IMR-90 (cell line): ENCODE measurements around the gene SKA2. TPM values are rescaled to one million over a fixed set of nuclear protein-coding genes. Genes with fewer than 3 reads are reported as not detected.

Source experiments
- ATAC-seq: fragments of 200-7000 bp; cut with Tn5 transposase; 2 replicates; pipeline ENCODE4 v1.9.1; 2020; ENCODE audit warnings: low read depth, mild to moderate bottlenecking, moderate library complexity
- BruUV-seq: library from RNA; stranded (reverse); fragments of 400-500 nt; replicated peaks from 2 replicates; lab custom pipeline; 2021; lab: Mats Ljungman, UMichigan
- CTCF ChIA-PET: fragments of 300-600 bp; formaldehyde crosslinking; extraction: SDS; loops from one replicate; lab custom pipeline; 2021; ENCODE audit warnings: antibody characterized with exemption; lab: Yijun Ruan, JAX
- POLR2A ChIA-PET: fragments of 300-600 bp; sonication (Branson Sonifier 250); formaldehyde crosslinking; loops from one replicate; lab custom pipeline; 2022; ENCODE audit warnings: antibody characterized with exemption; ENCODE audit not compliant: unreplicated experiment; lab: Charles Lee
- DNase-seq: peaks from one replicate; pipeline ENCODE4 v3.0.0; 2013
- H2AFZ ChIP-seq: replicated peaks from 2 replicates; pipeline ENCODE3; 2013; ENCODE audit warnings: low read length, mild to moderate bottlenecking; ENCODE audit not compliant: poor library complexity
- H2AK5ac ChIP-seq: 2 replicates; pipeline ENCODE4 v1.6.1; 2013; ENCODE audit warnings: low read depth, low read length, inconsistent platforms
- H2AK9ac ChIP-seq: replicated peaks from 2 replicates; pipeline ENCODE3; 2013; ENCODE audit warnings: mild to moderate bottlenecking, low read depth, low read length, moderate library complexity; ENCODE audit not compliant: poor library complexity
- H2BK120ac ChIP-seq: 2 replicates; pipeline ENCODE4 v1.6.1; 2013; ENCODE audit warnings: low read depth, low read length, inconsistent platforms
- H2BK15ac ChIP-seq: 3 replicates; pipeline ENCODE4 v1.6.1; 2013; ENCODE audit warnings: low read depth, low read length, inconsistent platforms
- H2BK20ac ChIP-seq: 2 replicates; pipeline ENCODE4 v1.6.1; 2013; ENCODE audit warnings: low read depth, mild to moderate bottlenecking, inconsistent platforms, low read length, moderate library complexity
- H2BK5ac ChIP-seq: 2 replicates; pipeline ENCODE4 v1.6.1; 2013; ENCODE audit warnings: mild to moderate bottlenecking, low read depth, low read length, inconsistent platforms; ENCODE audit not compliant: poor library complexity, severe bottlenecking
- H3K14ac ChIP-seq: replicated peaks from 2 replicates; pipeline ENCODE4 v1.6.1; 2013; ENCODE audit warnings: low read depth, low read length, inconsistent platforms
- H3K18ac ChIP-seq: 2 replicates; pipeline ENCODE4 v1.6.1; 2013; ENCODE audit warnings: low read depth, low read length, control low read depth
- H3K23ac ChIP-seq: 2 replicates; pipeline ENCODE4 v1.6.1; 2013; ENCODE audit warnings: low read depth, low read length, inconsistent platforms
- H3K27ac ChIP-seq: 2 replicates; pipeline ENCODE4 v1.5.1; 2013; ENCODE audit warnings: mild to moderate bottlenecking, control low read depth, low read length; ENCODE audit not compliant: insufficient read depth
- H3K27me3 ChIP-seq: 2 replicates; pipeline ENCODE4 v1.6.1; 2013; ENCODE audit warnings: low read length; ENCODE audit not compliant: control insufficient read depth, insufficient read depth
- H3K36me3 ChIP-seq: 2 replicates; pipeline ENCODE4 v1.6.1; 2013; ENCODE audit warnings: low read length, mixed read lengths; ENCODE audit not compliant: control insufficient read depth, insufficient read depth
- H3K4ac ChIP-seq: 2 replicates; pipeline ENCODE4 v1.6.1; 2013; ENCODE audit warnings: low read depth, low read length, inconsistent platforms
- H3K4me1 ChIP-seq: 2 replicates; pipeline ENCODE4 v1.6.1; 2013; ENCODE audit warnings: low read length, mixed read lengths; ENCODE audit not compliant: control insufficient read depth, insufficient read depth
- H3K4me2 ChIP-seq: 2 replicates; pipeline ENCODE4 v1.6.1; 2013; ENCODE audit warnings: low read depth, mild to moderate bottlenecking, control low read depth, low read length, moderate library complexity
- H3K4me3 ChIP-seq: 2 replicates; pipeline ENCODE4 v1.5.1; 2013; ENCODE audit warnings: low read depth, mild to moderate bottlenecking, control low read depth, low read length, moderate library complexity; ENCODE audit not compliant: insufficient read depth
- H3K56ac ChIP-seq: 2 replicates; pipeline ENCODE4 v1.6.1; 2013; ENCODE audit warnings: low read length, inconsistent platforms; ENCODE audit not compliant: insufficient read depth; ENCODE audit errors: extremely low read depth
- H3K79me1 ChIP-seq, 2 experiments: 2 replicates each; pipeline ENCODE4 v1.6.1; 2013; ENCODE audit warnings: low read length in 2 of 2, inconsistent platforms in 1 of 2, low read depth in 1 of 2
- H3K9ac ChIP-seq: 2 replicates; pipeline ENCODE4 v1.6.1; 2013; ENCODE audit warnings: low read depth, low read length, control low read depth
- H3K9me1 ChIP-seq: 2 replicates; pipeline ENCODE4 v1.6.1; 2013; ENCODE audit warnings: low read length, inconsistent platforms; ENCODE audit not compliant: insufficient read depth
- H3K9me3 ChIP-seq: 2 replicates; pipeline ENCODE4 v1.6.1; 2013; ENCODE audit warnings: low read length; ENCODE audit not compliant: control insufficient read depth, insufficient read depth
- H4K20me1 ChIP-seq: 2 replicates; pipeline ENCODE4 v1.6.1; 2013; ENCODE audit warnings: low read length, inconsistent platforms; ENCODE audit not compliant: insufficient read depth
- H4K5ac ChIP-seq: 2 replicates; pipeline ENCODE4 v1.6.1; 2013; ENCODE audit warnings: mild to moderate bottlenecking, low read depth, low read length, control low read depth
- H4K8ac ChIP-seq, 2 experiments: 2 replicates each; pipeline ENCODE4 v1.6.1; 2013; ENCODE audit warnings: low read depth in 2 of 2, low read length in 2 of 2, control low read depth in 1 of 2, inconsistent platforms in 1 of 2
- H4K91ac ChIP-seq: 2 replicates; pipeline ENCODE4 v1.6.1; 2013; ENCODE audit warnings: low read depth, low read length, inconsistent platforms; ENCODE audit not compliant: insufficient read depth
- BHLHE40 ChIP-seq: fragments of 150-350 bp; IDR thresholded peaks from 2 replicates; pipeline ENCODE4 v1.6.1; 2016; ENCODE audit warnings: mild to moderate bottlenecking, low read depth, low read length
- CEBPB ChIP-seq: IDR thresholded peaks from 2 replicates; pipeline ENCODE4 v1.6.1; 2012; ENCODE audit warnings: low read depth, low read length, improper control_type of control experiment
- CHD1 ChIP-seq: IDR thresholded peaks from 2 replicates; pipeline ENCODE4 v1.6.1; 2012; ENCODE audit warnings: low read depth, low read length, improper control_type of control experiment
- CTCF ChIP-seq: conservative IDR thresholded peaks from 2 replicates; pipeline ENCODE4 v1.5.1; 2012; ENCODE audit warnings: mild to moderate bottlenecking, low read depth, low read length, improper control_type of control experiment
- ELK1 ChIP-seq: fragments of 150-350 bp; IDR thresholded peaks from 2 replicates; pipeline ENCODE4 v1.6.1; 2016; ENCODE audit warnings: low read depth, mild to moderate bottlenecking, low read length, moderate library complexity, borderline replicate concordance
- FOS ChIP-seq: fragments of 150-350 bp; IDR thresholded peaks from 2 replicates; pipeline ENCODE4 v1.6.1; 2016; ENCODE audit warnings: low read depth, low read length
- MAFK ChIP-seq: IDR thresholded peaks from 2 replicates; pipeline ENCODE4 v1.6.1; 2012; ENCODE audit warnings: low read depth, low read length, improper control_type of control experiment
- MAZ ChIP-seq: IDR thresholded peaks from 2 replicates; pipeline ENCODE4 v1.6.1; 2012; ENCODE audit warnings: low read depth, mild to moderate bottlenecking, low read length, improper control_type of control experiment, moderate library complexity, borderline replicate concordance
- MXI1 ChIP-seq: IDR thresholded peaks from 2 replicates; pipeline ENCODE4 v1.6.1; 2012; ENCODE audit warnings: low read depth, mild to moderate bottlenecking, low read length, moderate library complexity, borderline replicate concordance
- NFE2L2 ChIP-seq: fragments of 150-350 bp; IDR thresholded peaks from 2 replicates; pipeline ENCODE4 v1.6.1; 2016; ENCODE audit warnings: low read depth, mild to moderate bottlenecking, low read length
- POLR2A ChIP-seq: IDR thresholded peaks from 2 replicates; pipeline ENCODE4 v1.6.1; 2012; ENCODE audit warnings: mild to moderate bottlenecking, low read depth, low read length
- RAD21 ChIP-seq: IDR thresholded peaks from 2 replicates; pipeline ENCODE4 v1.6.1; 2012; ENCODE audit warnings: low read length, improper control_type of control experiment
- RCOR1 ChIP-seq: IDR thresholded peaks from 2 replicates; pipeline ENCODE4 v1.6.1; 2012; ENCODE audit warnings: mild to moderate bottlenecking, low read length, improper control_type of control experiment; ENCODE audit not compliant: insufficient replicate concordance
- RFX5 ChIP-seq: IDR thresholded peaks from 2 replicates; pipeline ENCODE4 v1.8.0; 2012; ENCODE audit warnings: low read depth, mild to moderate bottlenecking, low read length, moderate library complexity
- USF2 ChIP-seq: fragments of 150-350 bp; IDR thresholded peaks from 2 replicates; pipeline ENCODE4 v1.6.1; 2017; ENCODE audit warnings: mild to moderate bottlenecking, antibody characterized with exemption, low read length, low read depth
- WGBS, 2 experiments: methylation state at CpG; one replicate each; pipeline versions ENCODE4 v1.1.5 to v1.1.7; 2013; ENCODE audit warnings: missing lambda C conversion rate in 2 of 2; ENCODE audit not compliant: insufficient read length in 1 of 2; ENCODE audit errors: extremely low coverage in 2 of 2; 5-methylcytosine and 5-hydroxymethylcytosine counted together
- dilution Hi-C: fragments of 300-500 bp; cut with HindIII; formaldehyde crosslinking; loops from one replicate; pipeline ENCODE4 v1.14.3; 2018; ENCODE audit warnings: low sequenced_read_pairs; ENCODE audit not compliant: unreplicated experiment
- in situ Hi-C: fragments of 300-500 bp; cut with MboI; formaldehyde crosslinking; loops from 3 replicates; pipeline ENCODE4 v1.14.3; 2019; ENCODE audit warnings: low sequenced_read_pairs, inconsistent platforms, mixed read lengths
- intact Hi-C: fragments of 100-400 bp; cut with micrococcal nuclease; formaldehyde crosslinking; loops from 2 replicates; pipeline ENCODE4 v1.10.0; 2022
- polyA plus RNA-seq, 3 experiments: library from polyadenylated mRNA; depleted of rRNA; stranded (reverse); fragments of >200 nt; gene quantifications; 2 replicates each; pipeline ENCODE4 v1.2.3, GENCODE V29; 2012; ENCODE audit warnings: low replicate concordance in 1 of 3
- total RNA-seq: library from RNA; depleted of rRNA; stranded (reverse); fragments of >200 nt; gene quantifications from 2 replicates; pipeline ENCODE4 v1.2.3, GENCODE V29; 2012

The SKA2 gene
- total and polyA plus RNA-seq, 2 of the 4 experiments (the other 2 are of a cell fraction): 30.4 to 38.7 TPM

- H3K36me3 ChIP-seq: peaks cover 2% of the 10 kb centered on the region
- H2BK5ac ChIP-seq: no peak overlapping the region
- no peak overlapping the region for H3K18ac ChIP-seq
- H2AFZ ChIP-seq: peak overlapping the region; percentile 32
- H3K79me1 ChIP-seq: peaks cover 27 to 64% of the 10 kb centered on the region in 2 experiments
- H3K14ac ChIP-seq: no peak overlapping the region
- H4K8ac ChIP-seq: 0 out of 4 replicates have a peak overlapping the region, but pooled peaks of 1 of the 2 experiments have one; percentile 39
- ATAC-seq (no peak), DNase-seq (no peak)
- H3K27me3 ChIP-seq: no peaks in the 10 kb centered on the region
- in situ Hi-C loops: no loop called here
- H3K4me3 ChIP-seq: no peak overlapping the region
- no peak overlapping the region for H2BK15ac ChIP-seq
- H2AK9ac ChIP-seq: no peak overlapping the region
- no peaks in the 10 kb centered on the region for H3K9me3 ChIP-seq
- no peak overlapping the region for H4K5ac ChIP-seq
- H3K4me1 ChIP-seq: no peaks in the 10 kb centered on the region
- dilution Hi-C loops: no loop called here
- BruUV-seq: no TSS peak
- no peak overlapping the region for H2BK20ac ChIP-seq
- intact Hi-C loops: no loop called here
- H2BK120ac ChIP-seq: no peak overlapping the region
- H3K56ac ChIP-seq: no peak overlapping the region
- WGBS, 2 experiments: 82% methylated on average over 2 of the region's 7 CpGs; no CpG with 5 or more reads in 1 of the 2 experiments
- H3K27ac ChIP-seq: no peak overlapping the region
- H2AK5ac ChIP-seq: no peak overlapping the region
- H3K4me2 ChIP-seq: no peak overlapping the region
- H3K23ac ChIP-seq: no peak overlapping the region
- H3K4ac ChIP-seq: no peak overlapping the region
- ChIA-PET CTCF (interaction anchor here (2.0 kb wide), 1 partner anchor 7 kb away, joined by 5 read pairs; no protein-coding TSS in a partner anchor), POLR2A (no interaction called here)
- peaks cover 5% of the 10 kb centered on the region; the same call in 1 of the 2 replicates for H3K9me1 ChIP-seq
- H4K20me1 ChIP-seq: no peaks in the 10 kb centered on the region
- H3K9ac ChIP-seq: no peak overlapping the region
- H4K91ac ChIP-seq: no peak overlapping the region
- TF ChIP-seq RCOR1: no peak
- TF ChIP-seq CEBPB: no peak
- no peak for TF ChIP-seq ELK1
- no peak for TF ChIP-seq CHD1
- TF ChIP-seq MAFK: no peak
- no peak for TF ChIP-seq USF2
- TF ChIP-seq RFX5: no peak
- no peak for TF ChIP-seq BHLHE40
- no peak for TF ChIP-seq MXI1
- no peak for TF ChIP-seq POLR2A
- no peak for TF ChIP-seq CTCF
- TF ChIP-seq RAD21: no peak
- TF ChIP-seq NFE2L2: no peak
- no peak for TF ChIP-seq FOS
- TF ChIP-seq MAZ: no peak
Observed at GRCh38 chr17:59178266-59178985, 23.4 kb upstream of the SKA2 start.
